ENCODE data around the gene TIMP1. TPM values are rescaled to one million over a fixed set of nuclear protein-coding genes. Genes with fewer than 3 reads are reported as not detected.

Gene TIMP1
- total and polyA plus RNA-seq, 2 experiments from 2014 or later, result 39.0 to 117 TPM

DNA sequence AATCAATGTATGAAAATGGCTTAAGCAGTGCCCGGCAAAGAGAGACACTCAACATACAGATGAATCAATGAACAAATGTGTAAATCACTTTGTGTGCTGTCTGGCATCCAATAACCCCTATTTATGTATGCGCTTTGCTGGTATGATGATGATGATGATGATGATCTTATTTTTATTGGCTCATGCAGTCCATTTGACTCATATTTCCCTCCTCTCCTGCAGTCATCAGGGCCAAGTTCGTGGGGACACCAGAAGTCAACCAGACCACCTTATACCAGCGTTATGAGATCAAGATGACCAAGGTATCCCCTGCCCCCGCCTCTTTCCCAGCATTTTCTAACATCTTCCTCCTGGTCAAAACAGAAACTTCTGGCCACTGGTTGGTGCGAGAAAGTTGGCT lies 2.5 kb downstream of the TIMP1 start:
- no peaks in the 10 kb centered on the region for H3K27me3 ChIP-seq (ENCODE audit: insufficient read depth)
- no peak overlapping the region for H3K4me3 ChIP-seq

More for the DNA sequence above, 2.5 kb downstream of the TIMP1 start:
- Histone ChIP-seq H3F3A (replicated peaks; ENCODE audit: low read depth) (no peaks in the 10 kb centered on the region), H2AFZ (no peak overlapping the region), H3K27ac (ENCODE audit: low read depth) (no peak overlapping the region), H3K36me3 (ENCODE audit: insufficient read depth) (no peaks in the 10 kb centered on the region), H3K9me2 (ENCODE audit: insufficient read depth) (no peaks in the 10 kb centered on the region), H3K79me2 (replicated peaks; ENCODE audit: insufficient read depth) (no peaks in the 10 kb centered on the region), H3K4me2 (no peak overlapping the region), H3K4me1 (ENCODE audit: insufficient read depth) (0 out of 2 replicates have a peak, but pooled peaks cover 4% of the 10 kb centered on the region), H4K20me1 (replicated peaks; ENCODE audit: insufficient read depth) (no peaks in the 10 kb centered on the region)
- ATAC-seq, result no peak
- Mint-ChIP-seq H3K4me1 (peaks cover 23% of the 10 kb centered on the region), H3K9me3 (no peaks in the 10 kb centered on the region), H3K4me3 (no peak overlapping the region), H3K36me3 (ENCODE audit: low read depth) (peaks cover 5% of the 10 kb centered on the region; the same call in 1 of the 3 replicates), H3K27ac (no peak overlapping the region), H3K27me3 (ENCODE audit: insufficient read depth, low read depth, poor library complexity) (peaks cover 16% of the 10 kb centered on the region)
- no peak for DNase-seq (ENCODE audit: low spot score)
- TF ChIP-seq ZNF114 (CRISPR knock-in tag; IDR thresholded peaks at IDR 0.05), result no peak
- TF ChIP-seq, protein P1, sequence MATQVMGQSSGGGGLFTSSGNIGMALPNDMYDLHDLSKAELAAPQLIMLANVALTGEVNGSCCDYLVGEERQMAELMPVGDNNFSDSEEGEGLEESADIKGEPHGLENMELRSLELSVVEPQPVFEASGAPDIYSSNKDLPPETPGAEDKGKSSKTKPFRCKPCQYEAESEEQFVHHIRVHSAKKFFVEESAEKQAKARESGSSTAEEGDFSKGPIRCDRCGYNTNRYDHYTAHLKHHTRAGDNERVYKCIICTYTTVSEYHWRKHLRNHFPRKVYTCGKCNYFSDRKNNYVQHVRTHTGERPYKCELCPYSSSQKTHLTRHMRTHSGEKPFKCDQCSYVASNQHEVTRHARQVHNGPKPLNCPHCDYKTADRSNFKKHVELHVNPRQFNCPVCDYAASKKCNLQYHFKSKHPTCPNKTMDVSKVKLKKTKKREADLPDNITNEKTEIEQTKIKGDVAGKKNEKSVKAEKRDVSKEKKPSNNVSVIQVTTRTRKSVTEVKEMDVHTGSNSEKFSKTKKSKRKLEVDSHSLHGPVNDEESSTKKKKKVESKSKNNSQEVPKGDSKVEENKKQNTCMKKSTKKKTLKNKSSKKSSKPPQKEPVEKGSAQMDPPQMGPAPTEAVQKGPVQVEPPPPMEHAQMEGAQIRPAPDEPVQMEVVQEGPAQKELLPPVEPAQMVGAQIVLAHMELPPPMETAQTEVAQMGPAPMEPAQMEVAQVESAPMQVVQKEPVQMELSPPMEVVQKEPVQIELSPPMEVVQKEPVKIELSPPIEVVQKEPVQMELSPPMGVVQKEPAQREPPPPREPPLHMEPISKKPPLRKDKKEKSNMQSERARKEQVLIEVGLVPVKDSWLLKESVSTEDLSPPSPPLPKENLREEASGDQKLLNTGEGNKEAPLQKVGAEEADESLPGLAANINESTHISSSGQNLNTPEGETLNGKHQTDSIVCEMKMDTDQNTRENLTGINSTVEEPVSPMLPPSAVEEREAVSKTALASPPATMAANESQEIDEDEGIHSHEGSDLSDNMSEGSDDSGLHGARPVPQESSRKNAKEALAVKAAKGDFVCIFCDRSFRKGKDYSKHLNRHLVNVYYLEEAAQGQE (IDR thresholded peaks at IDR 0.05; ENCODE audit: unreplicated experiment), result no peak
- no peak for TF ChIP-seq CREB1 (CRISPR knock-in tag; IDR thresholded peaks at IDR 0.05; ENCODE audit: low read depth)
- TF ChIP-seq STAT1 (IDR thresholded peaks at IDR 0.05; ENCODE audit: unreplicated experiment), result no peak
- TF ChIP-seq POLR2AphosphoS5 (IDR thresholded peaks at IDR 0.05; ENCODE audit: low read depth), result no peak
- TF ChIP-seq, protein P2, sequence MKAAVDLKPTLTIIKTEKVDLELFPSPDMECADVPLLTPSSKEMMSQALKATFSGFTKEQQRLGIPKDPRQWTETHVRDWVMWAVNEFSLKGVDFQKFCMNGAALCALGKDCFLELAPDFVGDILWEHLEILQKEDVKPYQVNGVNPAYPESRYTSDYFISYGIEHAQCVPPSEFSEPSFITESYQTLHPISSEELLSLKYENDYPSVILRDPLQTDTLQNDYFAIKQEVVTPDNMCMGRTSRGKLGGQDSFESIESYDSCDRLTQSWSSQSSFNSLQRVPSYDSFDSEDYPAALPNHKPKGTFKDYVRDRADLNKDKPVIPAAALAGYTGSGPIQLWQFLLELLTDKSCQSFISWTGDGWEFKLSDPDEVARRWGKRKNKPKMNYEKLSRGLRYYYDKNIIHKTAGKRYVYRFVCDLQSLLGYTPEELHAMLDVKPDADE (IDR thresholded peaks at IDR 0.05), result no peak
- TF ChIP-seq, protein P3, sequence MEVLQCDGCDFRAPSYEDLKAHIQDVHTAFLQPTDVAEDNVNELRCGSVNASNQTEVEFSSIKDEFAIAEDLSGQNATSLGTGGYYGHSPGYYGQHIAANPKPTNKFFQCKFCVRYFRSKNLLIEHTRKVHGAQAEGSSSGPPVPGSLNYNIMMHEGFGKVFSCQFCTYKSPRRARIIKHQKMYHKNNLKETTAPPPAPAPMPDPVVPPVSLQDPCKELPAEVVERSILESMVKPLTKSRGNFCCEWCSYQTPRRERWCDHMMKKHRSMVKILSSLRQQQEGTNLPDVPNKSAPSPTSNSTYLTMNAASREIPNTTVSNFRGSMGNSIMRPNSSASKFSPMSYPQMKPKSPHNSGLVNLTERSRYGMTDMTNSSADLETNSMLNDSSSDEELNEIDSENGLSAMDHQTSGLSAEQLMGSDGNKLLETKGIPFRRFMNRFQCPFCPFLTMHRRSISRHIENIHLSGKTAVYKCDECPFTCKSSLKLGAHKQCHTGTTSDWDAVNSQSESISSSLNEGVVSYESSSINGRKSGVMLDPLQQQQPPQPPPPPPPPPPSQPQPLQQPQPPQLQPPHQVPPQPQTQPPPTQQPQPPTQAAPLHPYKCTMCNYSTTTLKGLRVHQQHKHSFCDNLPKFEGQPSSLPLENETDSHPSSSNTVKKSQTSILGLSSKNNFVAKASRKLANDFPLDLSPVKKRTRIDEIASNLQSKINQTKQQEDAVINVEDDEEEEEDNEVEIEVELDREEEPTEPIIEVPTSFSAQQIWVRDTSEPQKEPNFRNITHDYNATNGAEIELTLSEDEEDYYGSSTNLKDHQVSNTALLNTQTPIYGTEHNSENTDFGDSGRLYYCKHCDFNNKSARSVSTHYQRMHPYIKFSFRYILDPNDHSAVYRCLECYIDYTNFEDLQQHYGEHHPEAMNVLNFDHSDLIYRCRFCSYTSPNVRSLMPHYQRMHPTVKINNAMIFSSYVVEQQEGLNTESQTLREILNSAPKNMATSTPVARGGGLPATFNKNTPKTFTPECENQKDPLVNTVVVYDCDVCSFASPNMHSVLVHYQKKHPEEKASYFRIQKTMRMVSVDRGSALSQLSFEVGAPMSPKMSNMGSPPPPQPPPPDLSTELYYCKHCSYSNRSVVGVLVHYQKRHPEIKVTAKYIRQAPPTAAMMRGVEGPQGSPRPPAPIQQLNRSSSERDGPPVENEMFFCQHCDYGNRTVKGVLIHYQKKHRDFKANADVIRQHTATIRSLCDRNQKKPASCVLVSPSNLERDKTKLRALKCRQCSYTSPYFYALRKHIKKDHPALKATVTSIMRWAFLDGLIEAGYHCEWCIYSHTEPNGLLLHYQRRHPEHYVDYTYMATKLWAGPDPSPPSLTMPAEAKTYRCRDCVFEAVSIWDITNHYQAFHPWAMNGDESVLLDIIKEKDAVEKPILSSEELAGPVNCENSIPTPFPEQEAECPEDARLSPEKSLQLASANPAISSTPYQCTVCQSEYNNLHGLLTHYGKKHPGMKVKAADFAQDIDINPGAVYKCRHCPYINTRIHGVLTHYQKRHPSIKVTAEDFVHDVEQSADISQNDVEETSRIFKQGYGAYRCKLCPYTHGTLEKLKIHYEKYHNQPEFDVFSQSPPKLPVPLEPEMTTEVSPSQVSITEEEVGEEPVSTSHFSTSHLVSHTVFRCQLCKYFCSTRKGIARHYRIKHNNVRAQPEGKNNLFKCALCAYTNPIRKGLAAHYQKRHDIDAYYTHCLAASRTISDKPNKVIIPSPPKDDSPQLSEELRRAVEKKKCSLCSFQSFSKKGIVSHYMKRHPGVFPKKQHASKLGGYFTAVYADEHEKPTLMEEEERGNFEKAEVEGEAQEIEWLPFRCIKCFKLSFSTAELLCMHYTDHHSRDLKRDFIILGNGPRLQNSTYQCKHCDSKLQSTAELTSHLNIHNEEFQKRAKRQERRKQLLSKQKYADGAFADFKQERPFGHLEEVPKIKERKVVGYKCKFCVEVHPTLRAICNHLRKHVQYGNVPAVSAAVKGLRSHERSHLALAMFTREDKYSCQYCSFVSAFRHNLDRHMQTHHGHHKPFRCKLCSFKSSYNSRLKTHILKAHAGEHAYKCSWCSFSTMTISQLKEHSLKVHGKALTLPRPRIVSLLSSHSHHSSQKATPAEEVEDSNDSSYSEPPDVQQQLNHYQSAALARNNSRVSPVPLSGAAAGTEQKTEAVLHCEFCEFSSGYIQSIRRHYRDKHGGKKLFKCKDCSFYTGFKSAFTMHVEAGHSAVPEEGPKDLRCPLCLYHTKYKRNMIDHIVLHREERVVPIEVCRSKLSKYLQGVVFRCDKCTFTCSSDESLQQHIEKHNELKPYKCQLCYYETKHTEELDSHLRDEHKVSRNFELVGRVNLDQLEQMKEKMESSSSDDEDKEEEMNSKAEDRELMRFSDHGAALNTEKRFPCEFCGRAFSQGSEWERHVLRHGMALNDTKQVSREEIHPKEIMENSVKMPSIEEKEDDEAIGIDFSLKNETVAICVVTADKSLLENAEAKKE (CRISPR knock-in tag; IDR thresholded peaks at IDR 0.05), result no peak
- no peak for TF ChIP-seq EZH2phosphoT487 (IDR thresholded peaks at IDR 0.05; ENCODE audit: unreplicated experiment)
- no peak for TF ChIP-seq JUNB (IDR thresholded peaks at IDR 0.05; ENCODE audit: unreplicated experiment)

All from GM23338 (cell line).